GM18907 (cell line): ENCODE data around the gene GALNT15.

ENCODE experiments used
- ATAC-seq: cut with Tn5 transposase; IDR thresholded peaks from one replicate; pipeline ENCODE4 v1.9.1; 2021; ENCODE audit warnings: mild to moderate bottlenecking, moderate library complexity; ENCODE audit not compliant: unreplicated experiment

Gene GALNT15, protein sequence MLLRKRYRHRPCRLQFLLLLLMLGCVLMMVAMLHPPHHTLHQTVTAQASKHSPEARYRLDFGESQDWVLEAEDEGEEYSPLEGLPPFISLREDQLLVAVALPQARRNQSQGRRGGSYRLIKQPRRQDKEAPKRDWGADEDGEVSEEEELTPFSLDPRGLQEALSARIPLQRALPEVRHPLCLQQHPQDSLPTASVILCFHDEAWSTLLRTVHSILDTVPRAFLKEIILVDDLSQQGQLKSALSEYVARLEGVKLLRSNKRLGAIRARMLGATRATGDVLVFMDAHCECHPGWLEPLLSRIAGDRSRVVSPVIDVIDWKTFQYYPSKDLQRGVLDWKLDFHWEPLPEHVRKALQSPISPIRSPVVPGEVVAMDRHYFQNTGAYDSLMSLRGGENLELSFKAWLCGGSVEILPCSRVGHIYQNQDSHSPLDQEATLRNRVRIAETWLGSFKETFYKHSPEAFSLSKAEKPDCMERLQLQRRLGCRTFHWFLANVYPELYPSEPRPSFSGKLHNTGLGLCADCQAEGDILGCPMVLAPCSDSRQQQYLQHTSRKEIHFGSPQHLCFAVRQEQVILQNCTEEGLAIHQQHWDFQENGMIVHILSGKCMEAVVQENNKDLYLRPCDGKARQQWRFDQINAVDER

DNA sequence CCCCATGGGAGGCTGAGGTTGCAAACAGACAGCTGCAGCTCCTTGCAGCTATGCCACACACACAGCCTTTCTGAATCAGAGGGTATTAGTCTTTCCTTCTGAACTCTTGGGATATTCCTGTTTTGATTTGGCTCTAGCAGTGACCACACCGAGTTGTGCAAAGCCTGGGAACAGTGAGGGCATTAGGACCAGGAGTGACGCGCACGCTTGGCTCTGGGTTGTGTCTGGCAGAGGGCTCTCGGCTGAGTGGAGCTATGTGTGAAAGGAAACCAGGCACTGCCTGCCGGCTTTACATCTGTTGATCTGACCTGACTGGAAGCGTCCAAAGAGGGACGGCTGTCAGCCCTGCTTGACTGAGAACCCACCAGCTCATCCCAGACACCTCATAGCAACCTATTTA lies at the start of gene GALNT15:
TSS of gene GALNT15 (plus strand) at position 292 of the 400 bp plus-strand sequence. CDS start 472 bp downstream, outside the sequence.
- ATAC-seq = no peak

DNA sequence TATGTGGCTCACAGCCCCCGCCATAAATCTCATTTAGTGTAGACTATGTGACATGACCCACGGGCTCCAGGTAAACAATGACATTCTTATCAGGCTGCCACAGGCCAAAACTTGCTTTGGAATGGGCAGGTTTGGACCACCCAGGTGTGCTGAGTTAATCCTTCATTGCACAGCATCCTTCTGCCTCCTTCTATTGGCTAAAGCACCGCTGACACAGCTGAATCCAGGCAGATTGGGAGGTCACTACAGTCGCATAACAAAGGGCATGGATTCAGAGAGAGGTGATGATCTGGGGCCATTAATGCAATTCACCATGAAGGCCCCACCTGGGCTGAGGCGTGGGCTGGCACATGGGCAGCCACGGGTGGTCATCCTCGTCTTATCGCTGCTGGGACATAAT lies 47.8 kb upstream of the GALNT15 start:
- no peak for ATAC-seq

DNA sequence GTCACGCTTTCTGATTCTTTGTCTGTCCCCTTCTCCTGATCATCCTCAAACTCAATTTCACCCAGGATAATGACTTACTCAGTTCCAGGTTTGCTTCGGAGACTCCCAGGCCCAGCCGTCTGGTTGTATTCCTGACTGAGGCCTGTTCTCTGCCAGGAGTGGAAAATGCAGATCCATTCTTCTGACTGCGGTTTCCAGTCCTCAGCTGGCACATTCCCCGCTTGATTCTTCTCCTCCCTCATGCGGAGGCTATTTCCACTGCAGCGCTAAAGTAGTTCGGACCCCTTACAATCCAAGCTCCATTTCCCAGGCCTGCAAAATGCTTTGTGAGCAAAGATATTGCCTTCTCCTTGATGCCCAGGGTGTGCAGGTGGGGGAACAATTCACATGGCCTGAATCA lies 47.2 kb upstream of the GALNT15 start:
- no peak for ATAC-seq

DNA sequence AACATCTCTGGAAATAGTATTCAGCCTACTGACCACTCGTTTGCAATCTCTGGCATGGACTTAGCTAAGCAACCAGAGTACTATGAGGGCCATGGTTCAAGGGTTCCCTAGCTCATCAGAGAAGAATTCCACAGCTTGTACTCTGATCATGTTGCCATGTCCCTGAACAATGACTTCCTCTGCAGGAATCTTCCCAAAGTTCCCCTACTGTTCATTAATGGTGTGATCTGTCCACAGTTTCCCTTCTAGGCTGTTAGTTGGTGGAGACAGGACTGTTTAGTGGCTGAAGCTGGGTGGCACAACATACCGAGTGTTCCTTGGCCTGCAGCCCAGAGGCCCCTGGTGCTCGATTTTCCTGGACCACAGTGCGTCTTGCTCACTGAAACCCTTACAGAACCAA lies 44.4 kb upstream of the GALNT15 start:
- no peak for ATAC-seq

DNA sequence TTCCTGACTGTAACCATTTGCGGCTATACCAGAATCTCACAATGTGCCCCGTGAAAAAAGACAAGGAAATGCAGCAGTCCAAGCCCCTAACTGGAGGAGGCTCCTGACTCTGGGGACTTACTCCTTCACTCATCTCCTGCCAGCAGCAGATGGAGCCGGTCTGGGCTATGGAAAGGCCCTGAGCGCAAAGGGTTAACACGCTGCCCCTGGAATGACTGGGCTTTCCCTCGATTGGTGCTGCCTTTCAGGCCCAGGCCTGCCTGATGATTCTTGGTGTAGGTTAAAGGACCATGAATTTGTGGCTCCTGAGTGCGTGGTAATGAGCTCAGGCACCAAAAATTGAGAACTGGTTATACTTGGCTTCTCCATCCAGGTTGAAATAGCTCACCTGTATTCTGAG lies 42.3 kb upstream of the GALNT15 start:
- ATAC-seq = no peak

DNA sequence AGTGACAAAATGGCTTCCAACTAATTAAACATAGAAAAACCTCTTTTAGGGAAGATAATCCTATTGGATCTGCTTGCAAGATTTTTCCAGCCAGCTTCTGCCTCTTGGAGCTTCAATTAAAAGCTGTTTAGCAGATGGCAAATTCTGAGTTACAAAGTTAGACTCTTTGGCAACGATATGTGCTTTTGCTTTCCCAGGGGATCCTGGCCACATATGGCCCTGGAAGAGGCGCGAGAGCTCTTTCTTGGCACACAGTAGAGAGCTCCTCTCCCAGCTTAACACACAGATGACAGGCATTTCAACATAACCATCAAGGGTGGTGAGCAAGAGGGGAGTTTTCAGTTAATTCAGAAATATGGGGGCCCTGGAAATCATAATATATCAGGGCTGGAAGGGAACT lies 41.6 kb upstream of the GALNT15 start:
- no peak for ATAC-seq

DNA sequence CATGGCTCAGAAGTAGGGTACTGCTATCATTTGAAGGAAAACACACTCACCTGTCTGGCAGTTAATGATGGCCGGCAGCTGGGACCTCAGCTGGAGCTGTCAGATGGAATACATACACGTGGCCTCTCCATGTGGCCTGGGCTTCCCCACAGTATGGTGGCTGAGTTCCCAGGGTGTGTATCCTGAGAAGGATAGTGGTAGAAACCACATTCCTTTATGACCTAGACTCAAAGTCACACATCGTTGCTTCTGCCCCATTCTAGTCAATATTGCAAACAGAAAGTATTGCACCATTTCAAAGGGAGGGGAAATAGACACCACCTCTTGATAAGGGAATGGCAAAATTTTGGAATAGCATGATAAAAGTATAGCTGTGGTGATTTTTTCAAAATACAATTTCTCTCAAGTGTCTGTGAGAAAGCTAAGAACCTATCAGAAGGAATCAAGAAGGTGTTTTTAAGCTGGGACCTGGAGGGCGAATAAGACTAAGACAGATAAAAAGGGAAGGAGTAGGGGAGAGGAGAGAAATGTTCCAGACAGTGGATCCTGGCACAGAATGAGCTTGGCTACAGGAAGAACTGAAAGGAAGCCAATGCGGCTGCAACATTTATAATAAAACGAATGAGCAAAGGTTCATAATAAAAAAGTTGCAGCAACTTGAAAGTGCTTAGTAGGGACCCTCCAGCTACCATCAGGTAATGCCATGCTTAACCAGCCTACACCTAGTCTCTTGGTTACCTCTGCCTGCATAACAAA lies 40.1 kb upstream of the GALNT15 start:
- ATAC-seq = no peak

DNA sequence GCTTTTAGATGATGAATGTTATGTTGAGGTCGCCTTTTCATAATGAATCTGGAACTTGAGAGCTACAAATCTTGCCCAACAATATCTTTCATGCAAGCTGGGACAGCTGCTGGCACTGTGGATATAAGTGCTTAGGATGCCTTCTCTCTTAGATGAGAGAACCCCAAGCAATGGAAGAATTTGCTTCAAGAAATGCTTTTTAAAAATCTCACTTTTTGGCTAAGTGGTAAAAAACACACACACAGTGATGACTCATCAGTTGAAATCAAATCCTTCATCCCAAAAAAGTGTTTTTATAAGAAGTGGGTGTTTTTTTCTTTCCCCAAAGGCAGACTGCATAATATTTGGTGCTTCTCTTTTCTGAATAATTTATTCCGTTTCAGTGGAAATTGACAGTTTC lies 38.4 kb upstream of the GALNT15 start:
- ATAC-seq = no peak

DNA sequence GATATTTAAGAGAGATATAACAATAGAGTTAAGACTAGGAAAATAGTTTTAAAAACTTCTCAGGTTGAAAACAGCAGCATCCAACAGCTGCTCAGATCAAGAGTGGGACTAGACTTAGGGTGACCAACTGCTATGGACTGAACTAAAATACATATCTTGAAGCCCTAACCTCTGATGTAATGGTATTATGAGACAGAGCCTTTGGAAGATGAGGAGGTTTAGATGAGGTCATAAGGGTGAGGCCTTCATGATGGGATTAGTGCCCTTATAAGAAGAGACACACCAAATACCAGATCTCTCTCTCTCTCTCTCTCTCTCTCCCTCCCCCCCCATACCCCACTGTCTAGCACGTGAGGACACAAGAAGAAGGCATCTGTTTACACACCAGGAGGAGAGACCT lies 37.4 kb upstream of the GALNT15 start:
- ATAC-seq = no peak

DNA sequence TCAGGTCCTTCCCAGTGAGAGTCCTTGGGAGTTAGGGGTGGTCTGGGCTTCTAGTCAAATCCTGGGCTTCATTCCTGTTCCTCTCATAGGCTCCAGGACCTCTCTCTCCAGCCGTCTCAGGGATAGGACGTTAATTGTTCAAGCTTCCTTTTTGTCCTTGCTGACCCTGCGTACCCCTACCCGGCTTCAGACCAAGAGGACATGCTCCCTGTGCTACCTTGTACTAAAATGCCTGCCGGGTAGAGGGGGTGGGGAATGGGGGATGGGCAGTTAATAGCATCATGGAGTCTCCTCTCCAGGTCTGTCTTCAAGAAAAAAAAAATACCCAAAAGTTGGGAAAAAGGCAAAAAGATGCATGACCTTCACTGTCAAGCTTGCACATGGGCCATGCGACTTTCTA lies 36.5 kb upstream of the GALNT15 start:
- ATAC-seq = no peak

DNA sequence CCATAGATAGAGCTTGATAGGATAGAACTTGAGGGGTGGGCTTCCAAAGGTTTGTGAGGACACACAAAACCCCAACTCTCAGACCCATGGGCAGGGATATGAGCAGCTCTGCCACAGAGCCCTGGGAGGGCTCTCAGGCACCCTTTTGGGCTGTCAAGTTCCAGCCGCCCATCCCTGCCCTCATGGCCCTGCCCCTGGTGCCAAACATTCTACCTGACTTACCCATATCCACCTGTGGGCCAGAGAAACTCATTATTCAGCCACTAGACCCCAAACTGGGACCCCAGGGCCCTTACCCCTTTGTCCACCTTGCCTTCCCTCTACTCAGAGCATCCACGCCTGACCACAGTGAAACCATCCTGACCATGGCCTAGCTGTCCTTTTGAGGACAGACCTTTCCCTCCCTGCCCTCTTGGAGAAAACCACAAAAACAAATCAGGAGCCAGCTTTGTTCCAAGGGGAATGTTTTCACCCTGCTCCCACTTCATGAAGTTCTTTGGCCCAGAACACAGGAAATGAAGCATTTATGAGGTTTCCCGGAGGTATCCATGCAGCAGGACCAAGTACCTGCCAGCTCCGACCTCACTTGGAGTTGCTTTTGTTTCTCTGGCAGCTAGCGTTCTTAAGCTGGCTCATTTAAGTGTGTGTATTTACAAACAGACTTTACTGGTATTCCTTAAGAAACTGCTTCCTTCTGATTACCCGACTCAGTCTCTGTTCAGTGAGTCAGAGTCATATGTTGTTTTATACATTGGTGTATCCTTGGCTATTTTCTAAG lies 34.2 kb upstream of the GALNT15 start:
- ATAC-seq = no peak

DNA sequence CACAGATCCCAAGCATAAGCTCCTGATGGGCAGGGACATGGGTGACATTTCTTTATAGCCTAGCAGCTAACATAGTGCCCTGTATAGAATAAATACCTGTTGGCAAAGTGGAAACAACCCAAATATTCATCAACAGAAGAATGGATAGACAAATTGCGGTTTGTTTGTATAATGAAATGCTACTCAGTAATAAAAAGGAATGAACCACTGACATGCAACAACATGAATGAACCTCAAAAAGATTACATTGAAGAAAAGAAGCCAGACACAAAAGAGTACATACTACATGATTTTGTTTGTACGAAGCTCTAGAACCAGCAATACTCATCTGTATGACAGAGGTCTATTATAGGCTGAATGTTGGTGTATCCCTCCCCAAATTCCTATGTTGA lies 33.6 kb upstream of the GALNT15 start:
- ATAC-seq = no peak

DNA sequence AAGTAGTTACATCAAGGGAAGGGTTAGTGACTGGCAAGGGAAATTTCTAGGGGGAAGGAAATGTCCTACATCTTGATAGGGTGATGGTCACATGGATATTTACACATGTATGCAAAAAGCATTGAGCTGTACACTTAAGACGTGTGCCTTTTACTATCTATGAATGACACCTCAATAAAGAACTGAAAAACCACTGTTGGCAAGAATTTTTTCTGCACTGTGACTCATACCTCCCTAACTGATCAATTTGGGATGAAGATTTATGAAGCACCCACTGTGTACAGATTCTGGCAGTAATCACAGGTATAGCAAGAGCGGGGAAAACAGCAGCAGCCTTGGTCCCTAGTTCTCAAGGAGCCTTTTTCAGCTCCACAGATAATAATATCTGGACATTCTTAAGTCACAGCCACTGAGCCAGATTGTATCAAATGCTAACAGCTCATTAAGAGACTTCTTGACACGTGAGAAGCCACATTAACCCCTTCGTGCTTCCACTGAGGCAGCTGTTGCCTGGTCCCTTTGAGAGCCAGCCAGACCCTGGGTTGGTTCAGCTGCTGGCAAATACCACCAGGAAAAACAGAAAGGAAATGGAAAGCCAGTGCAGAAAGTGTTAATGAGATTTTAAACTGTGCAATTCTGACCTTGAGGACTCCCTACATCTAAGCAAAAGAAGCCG lies 32.0 kb upstream of the GALNT15 start:
- no peak for ATAC-seq

DNA sequence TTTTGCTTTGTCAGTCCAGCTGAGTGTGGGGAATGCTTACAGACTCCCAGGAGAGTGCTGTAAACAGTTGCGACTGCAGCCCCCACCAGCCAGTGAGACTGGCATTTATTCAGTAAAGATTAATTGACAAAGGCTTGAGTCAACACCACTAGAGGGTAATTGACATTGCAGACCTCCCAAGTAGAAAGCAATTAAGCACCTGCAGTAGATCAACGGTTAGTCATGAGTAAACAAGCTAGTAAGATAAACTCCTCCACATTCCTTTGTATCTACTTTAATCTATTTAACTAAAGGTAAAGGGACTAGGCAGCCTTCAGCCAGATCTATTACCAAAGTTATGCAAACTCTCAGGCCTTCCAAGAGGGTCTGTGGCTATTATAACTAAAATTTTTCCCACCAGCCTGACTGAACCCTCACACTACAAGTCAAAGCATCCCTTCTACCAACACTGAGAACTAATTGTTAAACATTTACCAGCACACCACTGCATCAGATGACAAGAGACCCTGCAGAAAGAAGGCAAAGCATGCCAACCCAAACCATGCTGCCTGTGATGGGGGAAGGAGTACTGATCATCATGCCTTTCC lies 30.5 kb upstream of the GALNT15 start:
- no peak for ATAC-seq

DNA sequence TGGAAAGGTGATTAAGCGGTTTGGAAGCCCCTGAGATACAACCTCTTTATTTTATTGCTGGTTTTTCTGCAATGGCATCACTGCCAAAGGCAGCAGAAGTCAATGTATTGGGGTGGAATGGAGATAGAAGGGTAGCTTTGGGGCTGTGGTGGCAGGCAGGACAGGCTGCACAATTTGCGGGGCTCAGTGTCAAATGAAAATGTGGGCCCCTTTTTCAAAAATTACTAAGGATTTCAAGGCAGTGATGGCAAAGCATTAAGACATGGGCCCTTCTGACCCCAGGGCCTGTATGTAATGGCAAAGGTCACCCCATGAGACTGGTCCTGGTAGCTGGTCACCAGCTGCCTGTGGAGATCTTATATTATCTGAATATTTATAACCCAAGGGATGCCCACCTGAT lies 29.3 kb upstream of the GALNT15 start:
- no peak for ATAC-seq

DNA sequence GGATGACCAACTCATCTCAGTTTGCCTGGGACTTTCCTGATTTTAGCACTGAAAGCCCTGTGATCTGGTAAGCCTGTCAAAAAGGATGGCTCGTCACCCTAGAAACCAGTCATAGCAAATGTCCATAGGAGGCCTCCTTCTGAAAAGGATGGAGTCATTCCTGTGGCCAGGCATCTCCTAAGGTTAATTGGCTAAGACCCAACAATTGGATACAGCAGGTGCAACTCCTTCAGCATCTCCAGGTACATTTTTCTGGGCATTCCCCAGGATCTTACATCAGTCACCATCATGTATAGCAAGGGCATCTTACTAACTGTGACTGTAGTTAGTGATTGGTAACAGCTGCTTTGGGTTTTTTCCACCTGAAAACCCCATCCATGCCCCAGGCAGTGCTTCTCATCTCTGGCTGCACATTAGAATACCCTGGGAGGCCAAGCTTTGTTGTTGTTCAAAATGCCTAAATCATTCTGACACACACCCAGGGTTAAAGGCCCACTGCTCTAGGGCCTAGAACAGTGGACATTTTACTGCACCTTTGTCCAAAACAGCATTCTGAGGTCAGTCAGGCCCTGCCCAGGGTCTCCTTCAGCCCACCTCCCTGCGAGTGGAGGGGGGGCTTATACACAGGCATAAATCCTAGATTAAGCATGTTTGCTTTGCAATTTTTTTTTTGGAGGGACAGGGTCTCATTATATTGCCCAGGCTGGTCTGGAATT lies 28.3 kb upstream of the GALNT15 start:
- peak; percentile 74 for ATAC-seq

DNA sequence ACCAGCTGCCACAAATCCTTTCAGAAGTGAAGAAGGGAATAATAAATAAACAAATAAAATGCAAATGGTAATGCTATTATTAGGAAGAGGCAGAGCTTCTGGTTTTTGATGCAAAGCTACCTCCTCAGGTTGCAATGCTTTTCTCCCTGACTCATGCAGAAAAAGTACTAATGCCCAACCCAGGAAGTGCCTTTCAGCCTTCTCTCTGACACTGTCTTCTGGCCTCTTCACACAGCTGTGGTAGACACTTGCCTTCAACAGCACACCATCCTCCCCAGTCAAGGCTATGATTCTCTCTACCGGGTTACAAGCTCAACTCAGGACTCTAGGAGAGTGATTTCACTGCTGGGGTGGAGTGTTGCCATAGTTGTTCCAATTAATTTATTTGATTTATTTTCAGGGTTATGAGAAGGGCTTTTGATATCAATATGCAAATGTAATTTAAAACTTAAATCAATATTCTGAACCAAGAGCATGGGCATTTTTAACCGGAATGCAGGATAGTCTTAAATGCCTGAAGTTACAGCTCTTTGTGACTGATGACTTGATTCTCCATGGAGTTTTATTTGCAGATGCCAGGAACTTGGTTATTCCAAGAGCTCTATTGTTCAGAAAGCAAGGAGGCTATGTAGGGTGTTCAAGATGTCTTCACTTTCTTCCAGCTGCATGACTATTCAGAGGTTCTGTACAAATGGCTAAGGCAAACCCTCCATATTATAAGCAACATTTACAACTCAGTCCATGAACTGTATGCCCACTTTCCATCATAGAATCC lies 27.1 kb upstream of the GALNT15 start:
- ATAC-seq = peak; percentile 36

DNA sequence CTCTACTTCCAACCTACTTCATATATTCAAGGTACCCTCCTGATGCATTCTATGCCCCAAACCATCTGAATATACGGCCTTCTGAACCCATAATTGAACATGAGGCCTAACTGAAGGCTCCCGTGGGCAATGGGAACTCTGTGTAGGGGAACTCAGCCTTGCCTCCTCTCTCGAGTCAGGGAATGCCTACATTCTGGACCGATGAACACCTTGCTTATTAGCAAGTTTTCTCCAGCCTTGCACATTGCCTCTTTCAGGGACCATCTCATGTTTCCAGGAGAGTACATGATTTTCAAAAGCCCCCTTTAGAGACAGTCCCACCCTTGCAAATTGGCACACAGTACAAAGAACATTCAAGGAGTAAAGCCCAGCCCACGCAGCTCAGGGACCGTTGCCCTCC lies 26.3 kb upstream of the GALNT15 start:
- ATAC-seq = no peak

DNA sequence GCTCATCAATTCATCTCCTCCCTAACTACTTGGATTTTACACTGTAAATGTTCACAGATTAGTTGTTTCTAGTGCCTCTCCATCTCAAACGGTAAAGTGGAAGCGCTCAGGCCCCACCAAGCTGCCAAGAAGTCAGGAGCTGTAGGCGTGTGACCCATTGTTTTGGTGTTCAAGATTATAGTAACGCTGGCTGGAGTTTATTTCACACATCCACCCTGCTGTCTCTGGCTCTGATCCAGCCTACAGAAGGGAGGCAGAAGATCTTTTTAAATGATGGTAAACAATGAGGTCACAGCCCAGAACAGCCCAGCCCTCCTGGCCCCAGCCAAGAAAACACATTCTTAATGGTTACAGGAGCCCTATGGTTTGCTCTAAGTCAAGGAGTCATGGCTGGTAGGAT lies 25.7 kb upstream of the GALNT15 start:
- no peak for ATAC-seq
